HepG2 (cell line): ENCODE results near the gene PPP1R15B. TPM values are rescaled to one million over a fixed set of nuclear protein-coding genes. Genes with fewer than 3 reads are reported as not detected.

Experiments used
- ATAC-seq: fragments of 200-7000 bp; cut with Tn5 transposase; 3 replicates; pipeline ENCODE4 v1.9.1; 2020; ENCODE audit warnings: mild to moderate bottlenecking, moderate library complexity
- BruUV-seq: library from RNA; stranded (reverse); fragments of 400-500 nt; replicated peaks from 2 replicates; lab custom pipeline; 2021; lab: Mats Ljungman, UMichigan
- CTCF ChIA-PET: fragments of 300-600 bp; formaldehyde crosslinking; extraction: SDS; loops from one replicate; lab custom pipeline; 2021; ENCODE audit warnings: low total read pairs, inconsistent platforms, low intra/inter-chr PET ratio; lab: Yijun Ruan, JAX
- POLR2A ChIA-PET: fragments of 350-600 bp; sonication (Branson Sonifier 250); formaldehyde crosslinking; loops from one replicate; lab custom pipeline; 2020; ENCODE audit warnings: antibody characterized with exemption, inconsistent platforms; lab: Yijun Ruan, JAX
- DNase-seq: peaks from one replicate; pipeline ENCODE4 v3.0.0-alpha.2; 2015; ENCODE audit warnings: low spot score
- FAIRE-seq: peaks from 3 replicates; lab custom pipeline; 2011; peaks lifted over from hg19 to GRCh38; lab: Jason Lieb, UNC
- H2AFZ ChIP-seq: one replicate; pipeline ENCODE4 v1.6.1; 2011; ENCODE audit warnings: low read length, inconsistent platforms
- H3K27ac ChIP-seq: fragments of 300-600 bp; 3 replicates; pipeline ENCODE4 v1.8.0; 2011; ENCODE audit warnings: mixed run types, mild to moderate bottlenecking, mixed read lengths, low read length, inconsistent platforms; ENCODE audit not compliant: insufficient read depth; ENCODE audit errors: extremely low read length
- H3K27me3 ChIP-seq, 2 experiments: fragments of 200-600 bp in 1 of 2; 2 replicates in 1 of 2; 3 replicates in 1 of 2; pipeline versions ENCODE4 v1.6.0 to v1.8.0; 2011; ENCODE audit warnings: low read length in 2 of 2, mild to moderate bottlenecking in 2 of 2, moderate library complexity in 2 of 2, inconsistent platforms in 1 of 2; ENCODE audit not compliant: insufficient read depth in 2 of 2, control insufficient read depth in 1 of 2
- H3K36me3 ChIP-seq, 2 experiments: fragments of 200-600 bp in 1 of 2; replicated peaks in 1 of 2; 2 replicates in 1 of 2; 3 replicates in 1 of 2; pipeline versions ENCODE4 v1.5.1 to v1.8.0; 2011; ENCODE audit warnings: low read length in 2 of 2, inconsistent platforms in 1 of 2; ENCODE audit not compliant: insufficient read depth in 2 of 2, control insufficient read depth in 1 of 2
- H3K4me1 ChIP-seq: 2 replicates; pipeline ENCODE4 v1.5.1; 2012; ENCODE audit warnings: low read length, inconsistent platforms; ENCODE audit not compliant: insufficient read depth
- H3K4me2 ChIP-seq: 2 replicates; pipeline ENCODE4 v1.6.0; 2011; ENCODE audit warnings: low read depth, low read length, inconsistent platforms
- H3K4me3 ChIP-seq, 3 experiments: fragments of 200-600 bp in 1 of 3; sonication (generic), shearing (Covaris generic) in 1 of 3; replicated peaks in 1 of 3; 2 replicates each; pipeline ENCODE4 v1.5.1; 2011 to 2016; ENCODE audit warnings: low read length in 3 of 3, inconsistent platforms in 2 of 3, low read depth in 2 of 3, mild to moderate bottlenecking in 2 of 3, control low read depth in 1 of 3, mixed read lengths in 1 of 3; ENCODE audit not compliant: insufficient read depth in 1 of 3
- H3K79me2 ChIP-seq: one replicate; pipeline ENCODE4 v1.6.1; 2011; ENCODE audit warnings: low read length, inconsistent platforms; ENCODE audit not compliant: insufficient read depth
- H3K9ac ChIP-seq: 2 replicates; pipeline ENCODE4 v1.6.0; 2011; ENCODE audit warnings: mild to moderate bottlenecking, low read depth, low read length, inconsistent platforms; ENCODE audit not compliant: insufficient read depth
- H3K9me3 ChIP-seq: 2 replicates; pipeline ENCODE4 v1.5.1; 2012; ENCODE audit warnings: mild to moderate bottlenecking, low read length
- H4K20me1 ChIP-seq: 2 replicates; pipeline ENCODE4 v1.6.0; 2011; ENCODE audit warnings: inconsistent platforms, mild to moderate bottlenecking, low read length, moderate library complexity; ENCODE audit not compliant: insufficient read depth
- ASH2L ChIP-seq: fragments of 300-600, 200-600 bp; sonication (generic); IDR thresholded peaks from 2 replicates; pipeline ENCODE4 v1.7.0; 2017; ENCODE audit warnings: low read depth, mild to moderate bottlenecking, moderate library complexity, mixed read lengths, low read length; ENCODE audit not compliant: insufficient read length
- CSRNP1 ChIP-seq: sonication (generic); formaldehyde crosslinking; IDR thresholded peaks from 2 replicates; pipeline ENCODE4 v1.8.1; 2023; ENCODE audit warnings: mild to moderate bottlenecking, missing genetic modification reagents
- KAT7 ChIP-seq: IDR thresholded peaks from 2 replicates; pipeline ENCODE4 v1.6.1; 2018; ENCODE audit warnings: borderline replicate concordance, missing compliant biosample characterization
- KDM5B ChIP-seq: sonication (generic); formaldehyde crosslinking; IDR thresholded peaks from 2 replicates; pipeline ENCODE4 v1.4.0; 2020; ENCODE audit warnings: missing genetic modification reagents, mild to moderate bottlenecking, borderline replicate concordance
- NFYB ChIP-seq: sonication (generic); formaldehyde crosslinking; IDR thresholded peaks from 2 replicates; pipeline ENCODE4 v1.4.0; 2020; ENCODE audit warnings: missing genetic modification reagents
- PAX8 ChIP-seq: sonication (generic); formaldehyde crosslinking; IDR thresholded peaks from 2 replicates; pipeline ENCODE4 v1.8.0; 2022; ENCODE audit warnings: mild to moderate bottlenecking, missing genetic modification reagents, borderline replicate concordance
- TCF12 ChIP-seq, 2 experiments: fragments of 450-650 bp in 1 of 2; sonication (generic) in 1 of 2; formaldehyde crosslinking in 1 of 2; IDR thresholded peaks; 2 replicates each; pipeline versions ENCODE4 v1.6.1 to v1.8.0; 2017 to 2022; ENCODE audit warnings: antibody characterized with exemption in 1 of 2, mild to moderate bottlenecking in 1 of 2, missing genetic modification reagents in 1 of 2, moderate library complexity in 1 of 2
- ZMYM2 ChIP-seq: sonication (generic); formaldehyde crosslinking; IDR thresholded peaks from 2 replicates; pipeline ENCODE4 v1.8.0; 2022; ENCODE audit warnings: mild to moderate bottlenecking, missing genetic modification reagents
- ZNF503 ChIP-seq: sonication (generic); formaldehyde crosslinking; IDR thresholded peaks from 2 replicates; pipeline ENCODE4 v1.4.0; 2020; ENCODE audit warnings: missing genetic modification reagents
- in situ Hi-C: cut with HindIII; loops from 2 replicates; pipeline ENCODE4 v1.10.0; 2017; ENCODE audit warnings: low pct_unique_long_range_greater_than_20kb; ENCODE audit not compliant: extremely low pct_ligation_motif_present
- intact Hi-C: fragments of 100-400 bp; cut with micrococcal nuclease; formaldehyde crosslinking; loops from one replicate; pipeline ENCODE4 v1.10.0; 2022; ENCODE audit not compliant: unreplicated experiment
- polyA plus RNA-seq, 8 experiments: library from polyadenylated mRNA; depleted of rRNA in 3 of 8; stranded (reverse) in 7 of 8; unstranded in 1 of 8; fragments of >200 nt; fragmentation: Illumina TruSeq in 4 of 8; extraction: Trizol in 4 of 8; gene quantifications; 2 replicates each; pipeline versions ENCODE4 v1.2.1 to v1.2.3, GENCODE V29; 2011 to 2016; ENCODE audit warnings: low read depth in 4 of 8, missing spikeins in 1 of 8, mixed read lengths in 1 of 8; ENCODE audit not compliant: insufficient read depth in 1 of 8
- total RNA-seq, 5 experiments: library from RNA; depleted of rRNA; stranded (reverse); fragments of >200 nt; fragmentation: Illumina TruSeq; extraction: Trizol; gene quantifications; 2 replicates each; pipeline ENCODE4 v1.2.3, GENCODE V29; 2016; ENCODE audit warnings: low read depth in 1 of 5

Gene PPP1R15B
- total and polyA plus RNA-seq, 2 of the 13 experiments (the other 11 are each of a cell fraction or from before 2014, with no cell fraction given) = 13.4 to 23.8 TPM

GRCh38 chr1:204416589-204417073, 5.0 kb upstream of the PPP1R15B start:
- H3K4me2 ChIP-seq = no peak overlapping the region
- no peak for TF ChIP-seq KDM5B
- TF ChIP-seq ASH2L = no peak
- TF ChIP-seq TCF12 (IDR thresholded peaks at IDR 0.05) = no peak
- TF ChIP-seq TCF12 (CRISPR knock-in tag; IDR thresholded peaks at IDR 0.05) = no peak
- no peak for TF ChIP-seq ZMYM2
- no peak for TF ChIP-seq CSRNP1 (CRISPR knock-in tag)
- no peak for TF ChIP-seq ZNF503 (CRISPR knock-in tag)
- no peak for TF ChIP-seq PAX8 (CRISPR knock-in tag)
- TF ChIP-seq KAT7 (CRISPR knock-in tag) = no peak
- TF ChIP-seq NFYB = no peak
- TF ChIP-seq, all 625 proteins: peak for 0
- CTCF ChIA-PET = no interaction called here
- DNase-seq (no peak), FAIRE-seq (no peak), ATAC-seq (no peak)
- Histone ChIP-seq H3K27me3 (no peaks in the 10 kb centered on the region), H2AFZ (no peak overlapping the region), H3K9me3 (no peaks in the 10 kb centered on the region), H3K27ac (no peak overlapping the region), H3K9ac (no peak overlapping the region), H3K36me3 (no peaks in the 10 kb centered on the region), H3K4me3 (no peak overlapping the region), H3K79me2 (no peaks in the 10 kb centered on the region), H3K4me1 (peaks cover 52% of the 10 kb centered on the region), H4K20me1 (no peaks in the 10 kb centered on the region)
- in situ Hi-C loops (no loop called here), intact Hi-C loops (no loop called here)
- POLR2A ChIA-PET = interaction anchor here (0.8 to 1.3 kb wide), 6 partner anchors 19 to 100 kb away, joined by 3 to 4 read pairs (median 4); partner anchors contain the start of gene MDM4
- no TSS peak for BruUV-seq
